ENCODE data around the gene C12orf50.
"Not testable (repeated sequence)": the region's sequence is repeated elsewhere in the genome, so short reads cannot be mapped to it uniquely, and the experiment has no call there.

C12orf50 gene

GRCh38 chr12:88035271-88035906 is 6.2 kb upstream of the C12orf50 start:
- peak overlapping the region; percentile 82 for H3K4me3 ChIP-seq (ENCODE audit: control insufficient read depth, low read depth, low read length)
- peak; percentile 80 for DNase-seq (ENCODE audit: low read depth)
- TF ChIP-seq CTCF (conservative IDR thresholded peaks at IDR 0.05; ENCODE audit: control insufficient read depth, insufficient read depth, low read depth, low read length), result no peak

GRCh38 chr12:88031161-88031560 is 2.0 kb upstream of the C12orf50 start:
- H3K4me3 ChIP-seq (ENCODE audit: control insufficient read depth, low read depth, low read length); DNase-seq (ENCODE audit: low read depth): not testable (repeated sequence)

GRCh38 chr12:88026196-88026595 is 3.0 kb downstream of the C12orf50 start:
- no peak overlapping the region for H3K4me3 ChIP-seq (ENCODE audit: control insufficient read depth, low read depth, low read length)
- no peak for TF ChIP-seq CTCF (conservative IDR thresholded peaks at IDR 0.05; ENCODE audit: control insufficient read depth, insufficient read depth, low read depth, low read length)
- no peak for DNase-seq (ENCODE audit: low read depth)

GRCh38 chr12:88017964-88018363 is 11.2 kb downstream of the C12orf50 start:
- no peak for TF ChIP-seq CTCF (conservative IDR thresholded peaks at IDR 0.05; ENCODE audit: control insufficient read depth, insufficient read depth, low read depth, low read length)
- no peak overlapping the region for H3K4me3 ChIP-seq (ENCODE audit: control insufficient read depth, low read depth, low read length)
- no peak for DNase-seq (ENCODE audit: low read depth)

- no peak for TF ChIP-seq CTCF (conservative IDR thresholded peaks at IDR 0.05; ENCODE audit: control insufficient read depth, insufficient read depth, low read depth, low read length)
- DNase-seq (ENCODE audit: low read depth), result no peak
- no peak overlapping the region for H3K4me3 ChIP-seq (ENCODE audit: control insufficient read depth, low read depth, low read length)
Observed at GRCh38 chr12:88015825-88016224, 13.4 kb downstream of the C12orf50 start.

- H3K4me3 ChIP-seq (ENCODE audit: control insufficient read depth, low read depth, low read length), result no peak overlapping the region
- no peak for TF ChIP-seq CTCF (conservative IDR thresholded peaks at IDR 0.05; ENCODE audit: control insufficient read depth, insufficient read depth, low read depth, low read length)
- no peak for DNase-seq (ENCODE audit: low read depth)
Observed at GRCh38 chr12:88011755-88012154, 17.4 kb downstream of the C12orf50 start.

GRCh38 chr12:88006351-88006750 is 22.9 kb downstream of the C12orf50 start:
- H3K4me3 ChIP-seq (ENCODE audit: control insufficient read depth, low read depth, low read length), result no peak overlapping the region
- DNase-seq (ENCODE audit: low read depth), result no peak
- no peak for TF ChIP-seq CTCF (conservative IDR thresholded peaks at IDR 0.05; ENCODE audit: control insufficient read depth, insufficient read depth, low read depth, low read length)
